ENCODE data around the gene C16orf54.
"Not testable (repeated sequence)": the region's sequence is repeated elsewhere in the genome, so short reads cannot be mapped to it uniquely, and the experiment has no call there.

C16orf54 gene

DNA sequence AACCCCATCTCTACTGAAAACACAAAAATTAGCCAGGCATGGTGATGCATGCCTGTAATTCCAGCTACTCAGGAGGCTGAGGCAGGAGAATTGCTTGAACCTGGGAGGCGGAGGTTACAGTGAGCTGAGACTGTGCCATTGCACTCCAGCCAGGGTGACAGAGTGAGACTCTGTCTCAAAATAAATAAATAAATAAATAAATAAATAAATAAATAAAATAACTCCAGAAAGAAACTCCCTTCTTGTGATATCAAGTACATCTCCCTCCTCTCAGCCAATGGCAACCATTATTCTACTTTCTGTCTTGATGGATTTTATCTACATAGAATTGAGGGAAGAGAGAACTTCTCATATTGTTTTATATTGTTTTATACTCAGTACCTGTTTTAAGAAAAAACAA is 38.6 kb downstream of the C16orf54 start:
- DNase-seq (ENCODE audit: low read depth) = not testable (repeated sequence)

DNA sequence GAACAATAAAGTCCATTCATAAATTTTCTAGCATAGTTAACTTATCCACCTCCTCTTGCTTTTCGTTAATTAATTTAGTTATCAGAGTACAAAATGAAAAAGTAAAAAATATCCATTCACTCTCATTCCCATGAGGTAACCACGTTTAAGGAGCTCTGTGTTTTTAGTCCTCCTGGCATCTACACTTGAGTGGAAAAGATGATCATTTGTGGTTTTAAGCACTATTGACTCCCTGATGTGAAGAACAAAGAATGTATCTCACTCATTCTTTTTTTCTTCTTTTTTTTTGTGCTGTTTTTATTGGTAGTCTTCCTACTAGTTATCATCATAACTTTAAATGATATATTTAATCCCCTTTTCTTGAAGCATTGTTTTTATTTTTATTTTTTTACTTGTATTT is 40.8 kb downstream of the C16orf54 start:
- no peak for DNase-seq (ENCODE audit: low read depth)

DNA sequence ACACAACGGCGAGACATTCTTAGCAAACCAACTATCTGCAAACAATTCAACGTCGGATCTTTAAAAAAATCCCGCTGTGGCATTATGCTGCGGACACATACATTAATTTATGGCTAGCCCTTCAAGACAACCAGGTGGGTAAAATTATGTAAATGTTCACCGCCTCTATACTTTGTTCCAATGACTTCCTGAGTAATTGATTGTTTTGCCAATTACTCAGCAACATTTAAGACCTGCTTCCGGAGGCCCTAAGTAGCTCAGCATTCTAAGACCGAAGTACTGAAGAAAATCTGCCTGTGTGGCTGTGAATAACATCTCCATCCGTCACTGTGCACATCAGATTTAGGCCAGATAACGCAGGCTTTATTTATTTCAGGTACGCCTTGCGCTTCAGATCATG is 43.5 kb downstream of the C16orf54 start:
- DNase-seq (ENCODE audit: low read depth) = no peak

DNA sequence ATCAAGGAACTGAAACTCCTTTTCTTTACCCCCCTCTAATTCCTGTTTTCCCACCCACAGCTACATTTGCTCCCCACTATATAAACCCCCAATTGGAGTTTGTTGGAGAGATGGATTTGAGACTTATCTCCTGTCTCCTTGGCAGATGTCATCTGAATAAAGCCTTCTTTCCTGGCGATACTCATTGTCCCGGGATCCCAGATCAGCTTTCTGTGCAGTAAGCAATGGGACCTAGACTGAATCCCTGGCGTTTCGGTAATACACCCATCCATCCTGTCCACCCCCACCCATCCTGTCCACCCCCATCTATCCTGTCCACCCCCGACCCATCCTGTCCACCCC is 44.6 kb downstream of the C16orf54 start:
- DNase-seq (ENCODE audit: low read depth) = no peak

DNA sequence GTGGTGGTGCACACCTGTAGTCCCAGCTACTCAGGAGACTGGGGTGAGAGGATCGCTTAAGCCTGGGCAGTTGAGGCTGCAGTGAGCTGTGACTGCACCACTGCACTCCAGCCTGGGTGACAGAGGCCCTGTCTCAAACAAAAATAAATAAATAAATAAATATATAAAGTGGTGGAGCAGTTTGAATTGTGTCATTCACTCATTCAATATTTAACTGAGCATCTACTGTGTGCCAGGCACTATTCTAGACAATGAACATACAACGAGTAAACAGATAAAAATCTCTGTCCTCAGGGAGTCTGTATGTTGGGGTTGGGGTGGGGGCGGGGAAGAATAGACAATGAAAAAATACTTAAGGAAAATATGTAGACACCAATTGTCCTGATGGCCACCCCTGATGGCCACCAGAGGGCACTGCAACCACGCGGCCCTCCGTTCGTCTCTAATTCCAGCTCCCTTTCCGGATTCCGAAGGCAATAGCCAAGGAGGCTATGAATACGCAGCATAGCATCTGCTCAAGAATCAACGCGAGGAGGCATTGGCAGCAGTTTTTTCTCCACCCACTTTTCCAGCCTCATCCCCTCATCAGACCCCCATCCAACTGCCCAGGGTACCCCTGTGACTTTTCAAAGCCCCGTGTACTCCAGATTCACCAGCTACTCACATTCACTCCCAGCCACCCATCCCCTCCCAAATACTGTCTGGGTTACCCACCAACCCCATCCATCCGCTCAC is 45.4 kb downstream of the C16orf54 start:
- DNase-seq (ENCODE audit: low read depth) = peak; percentile 87

DNA sequence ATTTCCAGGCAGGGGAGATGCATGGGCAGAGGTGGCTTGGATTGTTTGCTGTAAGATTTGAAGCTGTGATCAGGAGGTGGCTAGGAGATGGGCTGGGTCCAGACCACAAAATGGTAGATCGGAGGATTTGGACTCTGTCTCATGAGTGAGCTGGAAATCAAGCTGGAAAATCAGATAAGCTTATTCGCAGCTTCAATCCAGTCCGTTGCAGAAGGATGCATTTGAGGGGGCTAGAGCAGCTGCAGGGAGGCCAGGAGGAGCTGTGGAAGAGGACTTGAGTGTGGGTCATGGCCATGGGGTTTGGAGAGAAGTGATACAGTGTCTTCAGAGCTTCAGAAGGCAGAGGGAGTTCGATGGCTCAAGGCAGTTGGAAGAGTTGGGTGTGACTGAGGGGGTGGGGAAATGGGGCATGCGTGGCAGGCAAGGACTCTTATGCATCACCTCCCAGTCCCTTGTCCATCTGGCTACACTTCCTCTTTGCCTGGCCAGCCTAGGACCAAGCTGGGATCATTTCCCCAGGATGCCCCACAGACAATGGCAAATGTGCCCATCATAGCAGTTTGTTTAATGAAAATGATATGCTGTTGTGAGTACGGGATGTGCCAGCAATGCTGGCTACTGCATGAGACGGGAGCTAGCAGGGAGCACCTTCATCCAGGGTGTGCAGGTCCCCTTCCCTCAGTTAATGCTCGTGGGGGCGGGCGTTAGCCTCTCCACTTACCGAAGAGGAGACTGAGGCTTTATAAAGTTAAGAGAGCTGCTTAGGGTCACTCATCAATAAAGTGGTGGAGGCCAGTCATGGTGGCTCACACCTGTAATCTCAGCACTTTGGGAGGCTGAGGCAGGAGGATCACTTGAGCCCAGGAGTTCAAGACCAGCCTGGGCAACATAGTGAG is 46.2 kb downstream of the C16orf54 start:
- peak; percentile 16 for DNase-seq (ENCODE audit: low read depth)

GRCh38 chr16:29698484-29699323 is 47.1 kb downstream of the C16orf54 start:
- no peak for DNase-seq (ENCODE audit: low read depth)

GRCh38 chr16:29698042-29698441 is 47.7 kb downstream of the C16orf54 start:
- DNase-seq (ENCODE audit: low read depth) = no peak

DNA sequence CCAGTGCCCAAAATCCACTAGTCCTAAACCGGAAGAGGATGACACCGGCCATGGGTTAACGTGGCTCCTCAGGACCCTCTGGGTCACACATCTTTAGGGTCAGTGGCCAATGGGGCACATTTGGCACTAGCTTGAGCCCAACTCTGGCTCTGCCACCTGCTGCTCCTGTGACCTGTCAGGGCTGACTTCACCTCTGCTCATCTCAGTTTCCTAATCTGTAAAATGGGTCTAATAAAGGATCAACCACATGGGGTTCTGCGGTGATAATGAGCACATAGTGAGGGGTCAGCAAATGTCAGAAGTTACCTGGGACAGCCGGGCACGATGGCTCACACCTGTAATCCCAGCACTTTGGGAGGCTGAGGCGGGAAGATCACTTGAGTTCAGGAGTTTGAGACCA is 48.4 kb downstream of the C16orf54 start:
- no peak for DNase-seq (ENCODE audit: low read depth)

- no peak for DNase-seq (ENCODE audit: low read depth)
Measured at GRCh38 chr16:29696881-29697331, 48.9 kb downstream of the C16orf54 start.

DNA sequence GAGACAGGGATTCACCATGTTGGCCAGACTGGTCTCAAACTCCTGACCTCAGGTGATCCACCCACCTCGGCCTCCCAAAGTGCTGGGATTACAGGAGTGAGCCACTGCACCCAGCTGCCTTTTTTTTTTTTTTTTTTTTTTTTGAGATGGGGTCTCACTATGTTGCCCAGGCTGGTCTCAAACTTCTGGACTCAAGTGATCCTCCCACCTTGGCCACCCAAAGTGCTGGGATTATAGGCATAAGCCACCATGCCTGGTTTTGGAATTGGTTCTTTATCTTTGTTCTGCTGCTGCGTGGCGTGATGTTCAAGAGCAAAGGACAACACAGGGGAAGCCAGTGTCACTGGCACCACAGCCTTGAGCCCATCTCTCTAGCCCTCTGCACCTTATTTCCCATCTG is 50.1 kb downstream of the C16orf54 start:
- DNase-seq (ENCODE audit: low read depth) = not testable (repeated sequence)

- DNase-seq (ENCODE audit: low read depth) = no peak
Measured at GRCh38 chr16:29694384-29695195, 51.2 kb downstream of the C16orf54 start.

DNA sequence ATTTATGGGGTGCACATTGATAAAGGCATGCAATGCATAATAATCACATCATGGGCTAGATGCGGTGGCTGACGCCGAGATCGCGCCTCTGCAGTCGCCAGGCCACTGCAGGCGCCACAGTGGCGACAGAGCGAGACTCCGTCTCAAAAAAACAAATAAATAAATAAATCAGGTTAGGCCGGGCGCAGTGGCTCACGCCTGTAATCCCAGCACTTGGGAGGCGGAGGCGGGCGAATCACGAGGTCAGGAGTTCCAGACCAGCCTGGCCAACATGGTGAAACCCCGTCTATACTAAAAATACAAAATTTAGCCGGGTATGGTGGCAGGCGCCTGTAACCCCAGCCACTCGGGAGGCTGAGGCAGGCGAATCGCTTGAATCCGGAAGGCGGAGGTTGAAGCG is 53.2 kb downstream of the C16orf54 start:
- DNase-seq (ENCODE audit: low read depth) = not testable (repeated sequence)
